Measurements from ENCODE around the gene OSGIN1.

The OSGIN1 gene

DNA sequence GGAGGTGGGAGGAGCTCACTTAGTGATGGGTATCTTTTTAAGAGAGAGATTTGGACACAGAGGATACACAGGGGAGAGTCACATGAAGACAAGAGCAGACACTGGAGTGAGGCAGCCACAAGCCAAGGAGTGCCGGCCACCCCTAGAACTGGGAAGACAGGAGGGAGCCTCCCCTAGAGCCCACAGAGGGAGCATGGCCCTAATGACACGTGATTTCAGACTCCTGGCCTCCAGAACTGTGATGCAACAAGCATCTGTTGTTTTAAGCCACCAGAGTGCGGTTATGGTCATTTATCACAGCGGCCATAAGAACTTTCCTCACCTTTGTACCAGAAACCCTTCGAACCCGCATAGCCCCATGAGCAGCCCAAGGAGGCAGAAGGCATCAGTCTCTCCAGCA is 56.2 kb downstream of the OSGIN1 start:
- DNase-seq: no peak

DNA sequence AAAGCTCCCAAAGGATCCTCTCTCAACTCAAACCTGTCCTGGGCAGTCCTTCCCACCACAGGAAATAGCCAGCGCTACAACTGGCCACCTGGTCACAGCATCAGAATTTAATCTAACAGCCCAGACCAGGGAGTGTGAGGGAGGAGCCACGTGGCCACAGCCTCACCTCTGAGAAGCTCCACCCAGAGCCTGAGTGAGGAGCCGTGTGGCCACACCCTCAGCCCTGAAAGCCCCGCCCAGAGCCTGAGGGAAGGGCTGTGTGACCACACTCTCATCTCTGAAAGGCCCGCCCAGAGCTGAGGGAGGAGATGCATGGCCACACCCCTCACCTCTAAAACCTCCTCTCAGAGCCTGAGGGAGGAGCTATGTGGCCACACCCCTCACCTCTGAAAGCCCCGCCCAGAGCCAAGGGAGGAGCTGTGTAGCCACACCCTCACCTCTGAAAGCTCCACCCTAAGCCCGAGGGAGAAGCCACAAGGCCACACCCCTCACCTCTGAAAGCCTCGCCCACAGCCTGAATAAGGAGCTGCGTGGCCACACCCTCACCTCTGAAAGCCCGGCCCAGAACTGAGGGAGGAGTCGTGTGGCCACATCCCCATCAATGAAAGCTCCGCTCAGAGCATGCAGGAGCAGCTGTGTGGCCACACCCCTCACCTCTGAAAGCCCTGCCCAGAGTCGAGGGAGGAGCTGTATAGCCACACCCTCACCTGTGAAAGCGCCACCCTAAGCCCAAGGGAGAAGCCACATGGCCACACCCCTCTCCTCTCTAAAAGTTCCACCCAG is 60.9 kb downstream of the OSGIN1 start:
- peak; percentile 15 for DNase-seq

DNA sequence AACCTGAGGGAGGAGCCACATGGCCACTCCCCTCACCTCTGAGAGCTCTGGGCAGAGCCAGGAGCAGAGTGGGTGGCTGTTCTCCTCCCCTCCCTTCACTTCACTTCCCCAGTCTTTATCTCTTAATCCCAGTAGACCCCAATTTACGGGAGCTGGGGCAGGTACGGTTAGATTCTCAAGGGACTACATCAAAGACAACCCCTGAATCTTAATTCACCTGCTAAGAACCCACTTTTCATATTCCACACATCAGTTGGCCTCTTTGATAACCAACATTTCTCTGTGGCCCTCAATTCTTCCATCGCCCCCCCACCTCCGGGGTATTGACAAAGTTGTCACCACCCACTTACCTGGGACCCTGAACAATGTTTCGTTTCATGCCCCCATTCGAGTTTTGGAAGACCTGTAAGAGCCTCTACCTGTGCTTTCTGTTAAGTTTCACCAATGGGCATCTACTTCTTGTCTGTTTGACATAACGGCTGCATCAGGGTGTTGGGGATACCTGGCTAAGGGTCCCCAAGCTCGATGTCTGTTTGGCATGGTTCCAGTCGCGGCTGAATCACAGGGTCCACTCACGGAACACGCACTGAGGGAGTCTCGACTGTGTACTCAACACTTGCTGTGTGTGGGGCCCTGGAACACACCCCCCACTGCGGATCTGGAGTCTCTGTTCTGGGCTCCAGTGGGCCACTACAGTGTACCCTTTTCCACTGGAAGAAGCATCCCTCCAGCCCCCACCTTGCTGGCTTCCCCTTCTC is 61.7 kb downstream of the OSGIN1 start:
- no peak for DNase-seq

DNA sequence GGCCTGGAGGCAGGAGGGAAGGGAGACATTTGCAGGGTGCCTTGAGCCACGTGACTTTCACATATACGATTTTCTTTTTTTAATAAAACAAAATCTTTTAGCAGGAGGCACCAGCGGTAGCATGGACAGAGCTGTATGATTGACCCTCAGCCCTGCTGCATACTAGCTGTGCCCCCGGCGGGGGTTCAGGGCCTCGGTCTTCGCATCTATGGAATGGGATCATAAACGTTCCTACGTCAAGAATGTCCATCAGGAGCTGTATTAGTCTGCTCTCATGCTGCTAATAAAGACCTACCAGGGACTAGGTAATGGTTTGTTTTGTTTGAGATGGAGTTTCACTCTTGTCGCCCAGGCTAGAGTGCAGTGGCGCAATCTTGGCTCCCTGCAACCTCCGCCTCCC is 62.4 kb downstream of the OSGIN1 start:
- DNase-seq: no peak

Measured in activated CD4-positive, alpha-beta T cell treated with anti-CD3 and anti-CD28 coated beads for 1 hour (primary cell).